ENCODE measurements around the gene SLC6A2.
"Not testable (repeated sequence)": the region's sequence is repeated elsewhere in the genome, so short reads cannot be mapped to it uniquely, and the experiment has no call there.

GRCh38 chr16:55752465-55753144 is 96.8 kb downstream of the SLC6A2 start:
- TF ChIP-seq CTCF (IDR thresholded peaks at IDR 0.05); POLR2AphosphoS5 (IDR thresholded peaks at IDR 0.05); EP300 (IDR thresholded peaks at IDR 0.05; ENCODE audit: low read depth): not testable (repeated sequence)

All from transverse colon (tissue), 4 donors.